Mesendoderm (in vitro differentiated cells): Measurements from ENCODE around the gene PPM1J.
A peak's percentile ranks its signal among the peaks of the same experiment; 100 is the strongest.

ENCODE experiments used
- DNase-seq: peaks from one replicate; pipeline ENCODE4 v3.0.0; 2013
- H2AK5ac ChIP-seq: 2 replicates; pipeline ENCODE4 v1.6.1; 2013; ENCODE audit warnings: low read length, inconsistent platforms
- H2BK120ac ChIP-seq: 2 replicates; pipeline ENCODE4 v1.6.1; 2013; ENCODE audit warnings: low read depth, mild to moderate bottlenecking, low read length, moderate library complexity, mixed read lengths
- H2BK15ac ChIP-seq: replicated peaks from 2 replicates; pipeline ENCODE4 v1.6.1; 2013; ENCODE audit warnings: low read depth, mild to moderate bottlenecking, moderate library complexity
- H2BK5ac ChIP-seq: 2 replicates; pipeline ENCODE4 v1.6.1; 2013; ENCODE audit warnings: low read length, inconsistent platforms
- H3K18ac ChIP-seq: 2 replicates; pipeline ENCODE4 v1.6.1; 2013; ENCODE audit warnings: mild to moderate bottlenecking, low read length, mixed read lengths
- H3K23ac ChIP-seq: one replicate; pipeline ENCODE4 v1.6.1; 2013; ENCODE audit warnings: low read length
- H3K27ac ChIP-seq: 2 replicates; pipeline ENCODE4 v1.5.1; 2013; ENCODE audit warnings: low read depth, mild to moderate bottlenecking, inconsistent platforms, low read length, moderate library complexity
- H3K27me3 ChIP-seq: 2 replicates; pipeline ENCODE4 v1.6.1; 2013; ENCODE audit warnings: low read length, control low read depth, mild to moderate bottlenecking, inconsistent platforms; ENCODE audit not compliant: insufficient read depth, poor library complexity
- H3K36me3 ChIP-seq: 2 replicates; pipeline ENCODE4 v1.6.1; 2013; ENCODE audit warnings: low read length, inconsistent platforms; ENCODE audit not compliant: control insufficient read depth, insufficient read depth
- H3K4ac ChIP-seq: one replicate; pipeline ENCODE4 v1.6.1; 2013; ENCODE audit warnings: low read depth, mild to moderate bottlenecking, low read length, moderate library complexity
- H3K4me1 ChIP-seq: 2 replicates; pipeline ENCODE4 v1.6.1; 2013; ENCODE audit warnings: low read depth, low read length, inconsistent platforms; ENCODE audit not compliant: control insufficient read depth
- H3K4me2 ChIP-seq: 2 replicates; pipeline ENCODE4 v1.6.1; 2013; ENCODE audit warnings: low read length
- H3K4me3 ChIP-seq: 2 replicates; pipeline ENCODE4 v1.5.1; 2013; ENCODE audit warnings: mild to moderate bottlenecking, low read length
- H3K56ac ChIP-seq: one replicate; pipeline ENCODE4 v1.6.1; 2013; ENCODE audit warnings: low read length
- H3K79me1 ChIP-seq: 2 replicates; pipeline ENCODE4 v1.6.1; 2013; ENCODE audit warnings: low read length, inconsistent platforms
- H3K79me2 ChIP-seq: 2 replicates; pipeline ENCODE4 v1.6.1; 2013; ENCODE audit warnings: mild to moderate bottlenecking, low read length; ENCODE audit not compliant: control insufficient read depth, insufficient read depth
- H3K9ac ChIP-seq: 2 replicates; pipeline ENCODE4 v1.6.1; 2013; ENCODE audit warnings: low read length, inconsistent platforms
- H4K5ac ChIP-seq: one replicate; pipeline ENCODE4 v1.6.1; 2013; ENCODE audit warnings: low read length
- H4K8ac ChIP-seq: one replicate; pipeline ENCODE4 v1.6.1; 2013; ENCODE audit warnings: low read depth, mild to moderate bottlenecking, control low read depth, low read length, moderate library complexity
- WGBS: extraction: QIAGEN DNeasy Blood & Tissue Kit; methylation state at CpG from one replicate; pipeline ENCODE4 v1.1.7; 2013; ENCODE audit warnings: low lambda C conversion rate, missing lambda C conversion rate; ENCODE audit not compliant: insufficient coverage; ENCODE audit errors: extremely low coverage; 5-methylcytosine and 5-hydroxymethylcytosine counted together

The PPM1J gene

GRCh38 chr1:112719706-112720105 is 4.6 kb upstream of the PPM1J start:
- H3K27me3 ChIP-seq, result no peaks in the 10 kb centered on the region

GRCh38 chr1:112718691-112719418 is 3.7 kb upstream of the PPM1J start:
- Histone ChIP-seq H3K56ac (no peak overlapping the region), H3K23ac (no peak overlapping the region), H3K27ac (no peak overlapping the region), H4K5ac (no peak overlapping the region), H2BK15ac (no peak overlapping the region), H3K36me3 (no peaks in the 10 kb centered on the region), H3K4me2 (no peak overlapping the region), H3K27me3 (no peaks in the 10 kb centered on the region), H3K9ac (no peak overlapping the region), H3K79me1 (no peaks in the 10 kb centered on the region), H2BK5ac (no peak overlapping the region), H3K4ac (no peak overlapping the region), H2AK5ac (no peak overlapping the region), H3K4me3 (no peak overlapping the region), H3K79me2 (no peaks in the 10 kb centered on the region), H4K8ac (no peak overlapping the region), H2BK120ac (no peak overlapping the region), H3K4me1 (peaks cover 8% of the 10 kb centered on the region), H3K18ac (no peak overlapping the region)
- WGBS, result no CpG with 5 or more reads among the region's 44 CpGs
- peak; percentile 61 for DNase-seq

More at GRCh38 chr1:112719706-112720105, 4.6 kb upstream of the PPM1J start:
- no peak overlapping the region for H2AK5ac ChIP-seq
- H2BK5ac ChIP-seq, result no peak overlapping the region
- H3K4me2 ChIP-seq, result no peak overlapping the region
- H3K4ac ChIP-seq, result no peak overlapping the region
- DNase-seq, result no peak
- no peak overlapping the region for H3K4me3 ChIP-seq
- WGBS, result no CpG with 5 or more reads among the region's 2 CpGs
- peaks cover 6% of the 10 kb centered on the region for H3K4me1 ChIP-seq
- no peak overlapping the region for H3K56ac ChIP-seq
- no peak overlapping the region for H2BK120ac ChIP-seq
- H3K79me2 ChIP-seq, result no peaks in the 10 kb centered on the region
- H3K23ac ChIP-seq, result no peak overlapping the region
- no peaks in the 10 kb centered on the region for H3K79me1 ChIP-seq
- no peak overlapping the region for H3K9ac ChIP-seq
- H3K27ac ChIP-seq, result no peak overlapping the region
- H3K18ac ChIP-seq, result no peak overlapping the region
- no peak overlapping the region for H4K5ac ChIP-seq
- H4K8ac ChIP-seq, result no peak overlapping the region
- no peak overlapping the region for H2BK15ac ChIP-seq
- H3K36me3 ChIP-seq, result no peaks in the 10 kb centered on the region

- Histone ChIP-seq H2BK15ac (no peak overlapping the region), H3K9ac (no peak overlapping the region), H3K79me1 (no peaks in the 10 kb centered on the region), H3K18ac (no peak overlapping the region), H2AK5ac (no peak overlapping the region), H2BK120ac (no peak overlapping the region), H3K27me3 (no peaks in the 10 kb centered on the region), H2BK5ac (no peak overlapping the region), H4K5ac (no peak overlapping the region), H3K4me2 (no peak overlapping the region), H3K79me2 (no peaks in the 10 kb centered on the region), H3K27ac (no peak overlapping the region), H4K8ac (no peak overlapping the region), H3K4ac (no peak overlapping the region), H3K4me3 (no peak overlapping the region), H3K4me1 (peaks cover 12% of the 10 kb centered on the region), H3K36me3 (no peaks in the 10 kb centered on the region), H3K56ac (no peak overlapping the region), H3K23ac (no peak overlapping the region)
- no CpG with 5 or more reads among the region's 2 CpGs for WGBS
- peak; percentile 67 for DNase-seq
Measured at GRCh38 chr1:112717263-112717873, 2.2 kb upstream of the PPM1J start.

- H3K4me3 ChIP-seq, result no peak overlapping the region
- H3K4me2 ChIP-seq, result peak overlapping the region; percentile 81
- peak; percentile 97 for DNase-seq
- H4K8ac ChIP-seq, result no peak overlapping the region
- H3K79me2 ChIP-seq, result no peaks in the 10 kb centered on the region
- no peaks in the 10 kb centered on the region for H3K36me3 ChIP-seq
- peak overlapping the region; percentile 29 for H2BK5ac ChIP-seq
- H3K56ac ChIP-seq, result no peak overlapping the region
- H4K5ac ChIP-seq, result no peak overlapping the region
- no peak overlapping the region for H3K4ac ChIP-seq
- no peak overlapping the region for H3K23ac ChIP-seq
- no peak overlapping the region for H3K18ac ChIP-seq
- H2BK15ac ChIP-seq, result no peak overlapping the region
- H3K4me1 ChIP-seq, result peaks cover 13% of the 10 kb centered on the region
- H3K27me3 ChIP-seq, result no peaks in the 10 kb centered on the region
- no peaks in the 10 kb centered on the region for H3K79me1 ChIP-seq
- H2BK120ac ChIP-seq, result no peak overlapping the region
- peak overlapping the region; percentile 29 for H2AK5ac ChIP-seq
- no CpG with 5 or more reads among the region's 13 CpGs for WGBS
- peak overlapping the region; percentile 48 for H3K9ac ChIP-seq
- H3K27ac ChIP-seq, result no peak overlapping the region
Measured at GRCh38 chr1:112716133-112716720, 1.1 kb upstream of the PPM1J start.

- peak overlapping the region; percentile 99 for H3K4me2 ChIP-seq
- H3K9ac ChIP-seq, result peak overlapping the region; percentile 67
- peak overlapping the region; percentile 75 for H3K56ac ChIP-seq
- DNase-seq, result no peak
- no peaks in the 10 kb centered on the region for H3K79me1 ChIP-seq
- H2AK5ac ChIP-seq, result no peak overlapping the region
- H2BK120ac ChIP-seq, result no peak overlapping the region
- peak overlapping the region; percentile 96 for H3K23ac ChIP-seq
- no peak overlapping the region for H3K4ac ChIP-seq
- no peak overlapping the region for H2BK5ac ChIP-seq
- H3K79me2 ChIP-seq, result no peaks in the 10 kb centered on the region
- no CpG with 5 or more reads among the region's 86 CpGs for WGBS
- H3K36me3 ChIP-seq, result no peaks in the 10 kb centered on the region
- no peak overlapping the region for H3K27ac ChIP-seq
- H3K27me3 ChIP-seq, result no peaks in the 10 kb centered on the region
- no peak overlapping the region for H4K5ac ChIP-seq
- peaks cover 13% of the 10 kb centered on the region for H3K4me1 ChIP-seq
- no peak overlapping the region for H4K8ac ChIP-seq
- peak overlapping the region; percentile 12 for H3K18ac ChIP-seq
- no peak overlapping the region for H2BK15ac ChIP-seq
- H3K4me3 ChIP-seq, result peak overlapping the region; percentile 57
Measured at GRCh38 chr1:112714313-112715263, 544 bp downstream of the PPM1J start.
